GM19025 (cell line): ENCODE data around the gene ALDH1B1.
A peak's percentile ranks its signal among the peaks of the same experiment; 100 is the strongest.
"Not testable (repeated sequence)": the region's sequence is repeated elsewhere in the genome, so short reads cannot be mapped to it uniquely, and the experiment has no call there.

Source experiments
- ATAC-seq: cut with Tn5 transposase; IDR thresholded peaks from one replicate; pipeline ENCODE4 v1.9.1; 2021; ENCODE audit warnings: mild to moderate bottlenecking, low read depth, moderate library complexity; ENCODE audit not compliant: unreplicated experiment

The ALDH1B1 gene

GRCh38 chr9:38385896-38386295, 6.6 kb upstream of the ALDH1B1 start:
- ATAC-seq, result no peak

GRCh38 chr9:38386319-38386895, 6.1 kb upstream of the ALDH1B1 start:
- no peak for ATAC-seq

- ATAC-seq, result no peak
These were observed 5.4 kb upstream of the ALDH1B1 start for GRCh38 chr9:38387066-38387465.

- ATAC-seq, result no peak
These were observed 4.8 kb upstream of the ALDH1B1 start for GRCh38 chr9:38387751-38388150.

- no peak for ATAC-seq
These were observed 3.9 kb upstream of the ALDH1B1 start for GRCh38 chr9:38388283-38389223.

GRCh38 chr9:38389313-38389712, 3.2 kb upstream of the ALDH1B1 start:
- no peak for ATAC-seq

- ATAC-seq, result no peak
These were observed 2.1 kb upstream of the ALDH1B1 start for GRCh38 chr9:38390442-38390841.

GRCh38 chr9:38390851-38391250, 1.7 kb upstream of the ALDH1B1 start:
- no peak for ATAC-seq

GRCh38 chr9:38391278-38392118, 1.0 kb upstream of the ALDH1B1 start:
- ATAC-seq, result no peak

GRCh38 chr9:38393128-38393796, 760 bp downstream of the ALDH1B1 start:
- no peak for ATAC-seq

- no peak for ATAC-seq
These were observed 1.9 kb downstream of the ALDH1B1 start for GRCh38 chr9:38394416-38394815.

- ATAC-seq, result no peak
These were observed 3.3 kb downstream of the ALDH1B1 start for GRCh38 chr9:38395653-38396370.

- ATAC-seq, result no peak
These were observed 3.8 kb downstream of the ALDH1B1 start for GRCh38 chr9:38396371-38396671.

GRCh38 chr9:38399191-38399590, 6.7 kb downstream of the ALDH1B1 start:
- not testable (repeated sequence) for ATAC-seq

GRCh38 chr9:38401994-38402393, 9.5 kb downstream of the ALDH1B1 start:
- ATAC-seq, result no peak

GRCh38 chr9:38404314-38404713, 11.8 kb downstream of the ALDH1B1 start:
- no peak for ATAC-seq

- no peak for ATAC-seq
These were observed 13.3 kb downstream of the ALDH1B1 start for GRCh38 chr9:38405785-38406184.

- ATAC-seq, result no peak
These were observed 14.1 kb downstream of the ALDH1B1 start for GRCh38 chr9:38406476-38407186.

- ATAC-seq, result peak; percentile 56
These were observed 16.2 kb downstream of the ALDH1B1 start for GRCh38 chr9:38408719-38409118.
